HG03457 (cell line): Measurements from ENCODE around the gene MORN5.

Experiments
- ATAC-seq: cut with Tn5 transposase; IDR thresholded peaks from one replicate; pipeline ENCODE4 v1.9.1; 2021; ENCODE audit warnings: moderate number of reproducible peaks; ENCODE audit not compliant: unreplicated experiment

The MORN5 gene

DNA sequence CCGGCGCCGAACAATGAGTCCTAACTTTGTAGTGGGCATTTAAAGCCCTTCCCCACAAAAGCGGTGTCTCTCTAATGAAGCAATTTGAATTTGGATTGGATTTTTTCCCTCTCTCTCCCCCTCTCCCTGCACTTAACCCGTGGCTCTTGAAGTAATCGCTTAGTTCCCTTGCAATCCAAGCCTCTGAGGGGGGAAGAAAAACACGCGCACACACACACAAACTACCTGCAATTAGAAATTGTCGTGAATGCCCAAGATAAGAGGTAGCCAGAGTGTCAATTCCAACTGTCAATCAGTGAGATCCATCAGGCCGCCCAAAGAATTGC, 67.8 kb downstream of the MORN5 start:
- no peak for ATAC-seq

- no peak for ATAC-seq
These were observed 68.5 kb downstream of the MORN5 start for GRCh38 chr9:122228191-122228567.

DNA sequence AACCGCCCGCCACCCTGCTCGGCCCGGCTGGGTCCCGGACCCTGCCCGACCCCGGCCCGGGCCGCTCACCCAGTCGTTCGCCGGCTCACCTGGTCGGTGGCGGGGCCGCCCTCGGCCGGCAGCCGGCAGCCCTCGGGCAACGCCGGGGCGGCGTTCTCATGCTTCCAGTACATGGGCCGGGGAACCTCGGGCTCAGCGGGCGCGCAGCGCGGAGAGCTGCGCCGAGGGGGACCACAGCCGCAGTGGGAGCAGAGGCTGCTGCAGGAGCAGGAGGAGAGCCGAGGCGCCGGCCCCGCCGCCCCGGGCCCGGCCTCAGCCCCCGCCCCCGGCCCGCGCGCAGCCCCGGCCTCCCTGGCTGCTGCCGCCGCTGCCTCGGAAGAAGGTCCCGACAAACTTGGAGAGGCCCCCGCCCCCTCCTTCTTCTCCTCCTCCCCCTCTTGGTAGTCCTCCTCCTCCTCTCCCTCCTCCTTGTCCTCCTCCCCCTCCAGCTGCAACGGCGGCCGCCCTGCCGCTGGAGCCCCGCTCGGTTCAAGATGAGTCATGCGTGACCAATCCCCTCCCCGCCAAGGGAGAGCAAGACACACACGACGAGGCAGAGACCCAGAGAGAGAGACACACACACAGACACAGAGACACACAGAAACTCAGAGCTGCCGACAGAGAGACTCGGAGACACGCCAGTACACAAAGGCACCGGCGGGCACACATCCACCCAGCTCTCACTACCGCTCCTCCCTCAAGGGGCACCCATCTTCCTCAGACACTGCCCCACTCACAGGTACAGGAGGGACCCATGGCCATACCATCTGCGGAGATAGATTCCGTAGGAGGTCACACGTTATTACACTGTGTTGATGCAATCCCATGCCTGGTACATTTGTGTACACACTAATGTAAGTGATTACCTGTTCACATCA, 69.1 kb downstream of the MORN5 start, which contains the start of gene LHX6:
LHX6 (minus strand) TSS at position 390 of the 917 bp plus-strand sequence; CDS start at position 173, 217 bp downstream.
- no peak for ATAC-seq

- no peak for ATAC-seq
These were observed 69.8 kb downstream of the MORN5 start for GRCh38 chr9:122229485-122229837.

GRCh38 chr9:122232796-122233306, 73.1 kb downstream of the MORN5 start:
- no peak for ATAC-seq

DNA sequence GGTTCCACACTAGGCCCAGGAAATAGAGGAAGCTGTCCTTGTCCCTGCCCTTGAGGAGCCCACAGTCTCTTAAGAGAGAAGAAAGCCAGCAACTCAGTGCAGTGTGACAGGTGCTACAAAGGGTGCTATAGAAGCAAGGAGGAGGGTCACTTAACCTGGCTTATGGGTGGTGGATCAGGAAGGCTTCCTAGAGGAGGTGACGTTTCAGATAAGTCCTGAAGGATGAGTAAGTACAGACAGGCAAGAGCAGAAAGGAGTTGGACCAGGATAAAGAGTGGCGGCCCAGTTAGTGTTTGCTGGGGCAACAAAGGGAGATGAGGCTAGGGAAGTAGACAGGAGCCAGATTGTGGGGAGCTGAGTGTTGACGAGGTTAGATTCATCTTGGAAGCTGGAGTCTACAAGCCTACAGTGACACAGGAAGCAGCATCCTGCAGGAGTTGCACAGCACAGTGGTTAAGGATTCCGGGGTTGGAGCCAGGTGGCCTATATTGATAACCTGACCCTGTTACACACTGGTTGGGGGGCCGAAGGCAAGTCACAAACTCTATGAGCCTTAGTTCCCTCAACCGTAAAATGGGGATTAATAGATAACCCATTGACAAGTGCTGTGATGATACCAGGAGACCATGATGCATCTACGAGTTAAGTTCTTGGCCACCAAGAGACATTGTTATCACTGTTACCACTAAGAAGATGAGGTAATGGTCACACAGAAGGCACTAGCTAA, 74.5 kb downstream of the MORN5 start:
- ATAC-seq = no peak

DNA sequence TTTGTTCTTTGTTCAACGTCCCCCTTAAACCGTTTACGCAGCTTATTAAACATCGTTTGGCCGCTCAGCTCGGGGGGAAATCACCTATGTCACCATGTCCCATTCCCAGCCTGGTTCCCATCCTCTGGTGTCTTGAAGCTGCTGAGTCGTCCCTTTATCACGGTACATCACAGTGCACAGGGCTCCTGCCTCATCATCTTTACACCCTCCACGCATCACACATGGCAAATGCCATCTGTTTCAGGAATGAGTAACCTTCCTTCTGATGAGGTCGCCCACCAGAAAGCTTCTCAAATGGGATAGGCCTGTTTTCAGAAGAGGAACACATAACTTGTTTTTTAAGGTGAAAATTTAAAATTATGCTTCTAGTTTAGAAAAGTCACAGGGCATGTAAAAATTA, 77.0 kb downstream of the MORN5 start:
- no peak for ATAC-seq

GRCh38 chr9:122239722-122240121, 80.0 kb downstream of the MORN5 start:
- no peak for ATAC-seq

GRCh38 chr9:122244349-122244748, 84.6 kb downstream of the MORN5 start:
- no peak for ATAC-seq

- ATAC-seq = no peak
These were observed 87.0 kb downstream of the MORN5 start for GRCh38 chr9:122246666-122247065.

DNA sequence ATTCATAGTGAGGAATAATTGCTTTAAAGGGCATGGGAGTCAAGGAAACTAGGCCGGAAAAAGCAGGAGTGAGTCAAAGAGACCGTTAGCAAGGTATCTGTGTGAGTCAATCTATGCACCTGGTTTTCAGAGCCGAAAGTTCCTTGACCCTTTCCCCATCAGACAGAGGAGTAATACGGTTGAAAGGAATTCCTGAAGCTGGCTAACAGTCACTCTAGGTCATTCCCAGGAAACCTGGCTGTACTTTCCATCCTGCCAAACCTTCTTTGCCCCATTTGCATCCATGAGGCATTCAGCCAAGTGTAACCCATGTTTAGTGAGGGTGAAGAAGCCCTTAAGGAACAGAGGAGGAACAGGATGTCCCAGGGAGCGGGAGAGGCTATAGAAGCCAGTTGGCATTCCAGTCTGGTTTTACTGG, 88.7 kb downstream of the MORN5 start:
- no peak for ATAC-seq
